ENCODE data around the gene MTM1.
A peak's percentile ranks its signal among the peaks of the same experiment; 100 is the strongest.

The MTM1 gene

GRCh38 chrX:150565551-150565950 is 2.9 kb upstream of the MTM1 start:
- Histone ChIP-seq H3K27me3 (ENCODE audit: control insufficient read depth, insufficient read depth, low read length) (no peaks in the 10 kb centered on the region), H3K4me1 (ENCODE audit: control insufficient read depth, insufficient read depth, low read length) (peaks cover 7% of the 10 kb centered on the region), H3K9ac (ENCODE audit: low read length) (no peak overlapping the region), H3K9me3 (ENCODE audit: control insufficient read depth, low read length) (no peaks in the 10 kb centered on the region), H3K4me3 (ENCODE audit: low read length) (no peak overlapping the region), H3K36me3 (ENCODE audit: control insufficient read depth, insufficient read depth, low read length) (no peaks in the 10 kb centered on the region)

GRCh38 chrX:150566734-150567182 is 1.7 kb upstream of the MTM1 start:
- no peak overlapping the region for H3K9ac ChIP-seq (ENCODE audit: low read length)
- no peaks in the 10 kb centered on the region for H3K27me3 ChIP-seq (ENCODE audit: control insufficient read depth, insufficient read depth, low read length)
- H3K4me1 ChIP-seq (ENCODE audit: control insufficient read depth, insufficient read depth, low read length), result peaks cover 10% of the 10 kb centered on the region
- no peaks in the 10 kb centered on the region for H3K9me3 ChIP-seq (ENCODE audit: control insufficient read depth, low read length)
- no peaks in the 10 kb centered on the region for H3K36me3 ChIP-seq (ENCODE audit: control insufficient read depth, insufficient read depth, low read length)
- H3K4me3 ChIP-seq (ENCODE audit: low read length), result no peak overlapping the region

GRCh38 chrX:150567645-150568319 is 639 bp upstream of the MTM1 start:
- Histone ChIP-seq H3K27me3 (ENCODE audit: control insufficient read depth, insufficient read depth, low read length) (no peaks in the 10 kb centered on the region), H3K4me3 (ENCODE audit: low read length) (no peak overlapping the region), H3K4me1 (ENCODE audit: control insufficient read depth, insufficient read depth, low read length) (peaks cover 20% of the 10 kb centered on the region), H3K36me3 (ENCODE audit: control insufficient read depth, insufficient read depth, low read length) (no peaks in the 10 kb centered on the region), H3K9me3 (ENCODE audit: control insufficient read depth, low read length) (no peaks in the 10 kb centered on the region), H3K9ac (ENCODE audit: low read length) (no peak overlapping the region)

GRCh38 chrX:150569155-150569477 is 695 bp downstream of the MTM1 start:
- H3K9me3 ChIP-seq (ENCODE audit: control insufficient read depth, low read length), result no peaks in the 10 kb centered on the region
- no peak overlapping the region for H3K4me3 ChIP-seq (ENCODE audit: low read length)
- peaks cover 22% of the 10 kb centered on the region for H3K4me1 ChIP-seq (ENCODE audit: control insufficient read depth, insufficient read depth, low read length)
- H3K9ac ChIP-seq (ENCODE audit: low read length), result peak overlapping the region; percentile 64
- H3K27me3 ChIP-seq (ENCODE audit: control insufficient read depth, insufficient read depth, low read length), result no peaks in the 10 kb centered on the region
- no peaks in the 10 kb centered on the region for H3K36me3 ChIP-seq (ENCODE audit: control insufficient read depth, insufficient read depth, low read length)

GRCh38 chrX:150570512-150570911 is 2.1 kb downstream of the MTM1 start:
- Histone ChIP-seq H3K27me3 (ENCODE audit: control insufficient read depth, insufficient read depth, low read length) (no peaks in the 10 kb centered on the region), H3K9me3 (ENCODE audit: control insufficient read depth, low read length) (no peaks in the 10 kb centered on the region), H3K4me1 (ENCODE audit: control insufficient read depth, insufficient read depth, low read length) (peaks cover 26% of the 10 kb centered on the region), H3K36me3 (ENCODE audit: control insufficient read depth, insufficient read depth, low read length) (no peaks in the 10 kb centered on the region), H3K4me3 (ENCODE audit: low read length) (no peak overlapping the region), H3K9ac (ENCODE audit: low read length) (no peak overlapping the region)

GRCh38 chrX:150572206-150572605 is 3.8 kb downstream of the MTM1 start:
- peaks cover 35% of the 10 kb centered on the region for H3K4me1 ChIP-seq (ENCODE audit: control insufficient read depth, insufficient read depth, low read length)
- no peaks in the 10 kb centered on the region for H3K27me3 ChIP-seq (ENCODE audit: control insufficient read depth, insufficient read depth, low read length)
- no peaks in the 10 kb centered on the region for H3K9me3 ChIP-seq (ENCODE audit: control insufficient read depth, low read length)
- H3K9ac ChIP-seq (ENCODE audit: low read length), result no peak overlapping the region
- no peaks in the 10 kb centered on the region for H3K36me3 ChIP-seq (ENCODE audit: control insufficient read depth, insufficient read depth, low read length)
- H3K4me3 ChIP-seq (ENCODE audit: low read length), result no peak overlapping the region

- H3K9me3 ChIP-seq (ENCODE audit: control insufficient read depth, low read length), result no peaks in the 10 kb centered on the region
- H3K36me3 ChIP-seq (ENCODE audit: control insufficient read depth, insufficient read depth, low read length), result no peaks in the 10 kb centered on the region
- H3K9ac ChIP-seq (ENCODE audit: low read length), result no peak overlapping the region
- no peak overlapping the region for H3K4me3 ChIP-seq (ENCODE audit: low read length)
- H3K4me1 ChIP-seq (ENCODE audit: control insufficient read depth, insufficient read depth, low read length), result peaks cover 42% of the 10 kb centered on the region
- H3K27me3 ChIP-seq (ENCODE audit: control insufficient read depth, insufficient read depth, low read length), result no peaks in the 10 kb centered on the region
Observed at GRCh38 chrX:150573106-150573505, 4.7 kb downstream of the MTM1 start.

GRCh38 chrX:150573702-150574101 is 5.3 kb downstream of the MTM1 start:
- Histone ChIP-seq H3K4me1 (ENCODE audit: control insufficient read depth, insufficient read depth, low read length) (peaks cover 42% of the 10 kb centered on the region), H3K27me3 (ENCODE audit: control insufficient read depth, insufficient read depth, low read length) (no peaks in the 10 kb centered on the region), H3K4me3 (ENCODE audit: low read length) (no peak overlapping the region), H3K36me3 (ENCODE audit: control insufficient read depth, insufficient read depth, low read length) (no peaks in the 10 kb centered on the region), H3K9me3 (ENCODE audit: control insufficient read depth, low read length) (no peaks in the 10 kb centered on the region), H3K9ac (ENCODE audit: low read length) (no peak overlapping the region)

GRCh38 chrX:150574559-150575418 is 6.4 kb downstream of the MTM1 start:
- H3K4me1 ChIP-seq (ENCODE audit: control insufficient read depth, insufficient read depth, low read length), result peaks cover 42% of the 10 kb centered on the region
- no peak overlapping the region for H3K9ac ChIP-seq (ENCODE audit: low read length)
- H3K27me3 ChIP-seq (ENCODE audit: control insufficient read depth, insufficient read depth, low read length), result no peaks in the 10 kb centered on the region
- H3K4me3 ChIP-seq (ENCODE audit: low read length), result no peak overlapping the region
- no peaks in the 10 kb centered on the region for H3K36me3 ChIP-seq (ENCODE audit: control insufficient read depth, insufficient read depth, low read length)
- H3K9me3 ChIP-seq (ENCODE audit: control insufficient read depth, low read length), result no peaks in the 10 kb centered on the region

- H3K9ac ChIP-seq (ENCODE audit: low read length), result no peak overlapping the region
- H3K9me3 ChIP-seq (ENCODE audit: control insufficient read depth, low read length), result no peaks in the 10 kb centered on the region
- peaks cover 36% of the 10 kb centered on the region for H3K4me1 ChIP-seq (ENCODE audit: control insufficient read depth, insufficient read depth, low read length)
- no peaks in the 10 kb centered on the region for H3K27me3 ChIP-seq (ENCODE audit: control insufficient read depth, insufficient read depth, low read length)
- H3K36me3 ChIP-seq (ENCODE audit: control insufficient read depth, insufficient read depth, low read length), result no peaks in the 10 kb centered on the region
- no peak overlapping the region for H3K4me3 ChIP-seq (ENCODE audit: low read length)
Observed at GRCh38 chrX:150575419-150575814, 7.0 kb downstream of the MTM1 start.

- Histone ChIP-seq H3K9ac (ENCODE audit: low read length) (no peak overlapping the region), H3K36me3 (ENCODE audit: control insufficient read depth, insufficient read depth, low read length) (no peaks in the 10 kb centered on the region), H3K27me3 (ENCODE audit: control insufficient read depth, insufficient read depth, low read length) (no peaks in the 10 kb centered on the region), H3K4me1 (ENCODE audit: control insufficient read depth, insufficient read depth, low read length) (peaks cover 28% of the 10 kb centered on the region), H3K4me3 (ENCODE audit: low read length) (no peak overlapping the region), H3K9me3 (ENCODE audit: control insufficient read depth, low read length) (no peaks in the 10 kb centered on the region)
Observed at GRCh38 chrX:150577174-150577573, 8.8 kb downstream of the MTM1 start.

GRCh38 chrX:150581093-150581775 is 12.8 kb downstream of the MTM1 start:
- Histone ChIP-seq H3K4me1 (ENCODE audit: control insufficient read depth, insufficient read depth, low read length) (peaks cover 8% of the 10 kb centered on the region), H3K9me3 (ENCODE audit: control insufficient read depth, low read length) (no peaks in the 10 kb centered on the region), H3K36me3 (ENCODE audit: control insufficient read depth, insufficient read depth, low read length) (no peaks in the 10 kb centered on the region), H3K27me3 (ENCODE audit: control insufficient read depth, insufficient read depth, low read length) (no peaks in the 10 kb centered on the region), H3K9ac (ENCODE audit: low read length) (no peak overlapping the region), H3K4me3 (ENCODE audit: low read length) (no peak overlapping the region)
